ENCODE measurements around the gene ALAS2.
"Not testable (repeated sequence)": the region's sequence is repeated elsewhere in the genome, so short reads cannot be mapped to it uniquely, and the experiment has no call there.

ALAS2 gene, protein sequence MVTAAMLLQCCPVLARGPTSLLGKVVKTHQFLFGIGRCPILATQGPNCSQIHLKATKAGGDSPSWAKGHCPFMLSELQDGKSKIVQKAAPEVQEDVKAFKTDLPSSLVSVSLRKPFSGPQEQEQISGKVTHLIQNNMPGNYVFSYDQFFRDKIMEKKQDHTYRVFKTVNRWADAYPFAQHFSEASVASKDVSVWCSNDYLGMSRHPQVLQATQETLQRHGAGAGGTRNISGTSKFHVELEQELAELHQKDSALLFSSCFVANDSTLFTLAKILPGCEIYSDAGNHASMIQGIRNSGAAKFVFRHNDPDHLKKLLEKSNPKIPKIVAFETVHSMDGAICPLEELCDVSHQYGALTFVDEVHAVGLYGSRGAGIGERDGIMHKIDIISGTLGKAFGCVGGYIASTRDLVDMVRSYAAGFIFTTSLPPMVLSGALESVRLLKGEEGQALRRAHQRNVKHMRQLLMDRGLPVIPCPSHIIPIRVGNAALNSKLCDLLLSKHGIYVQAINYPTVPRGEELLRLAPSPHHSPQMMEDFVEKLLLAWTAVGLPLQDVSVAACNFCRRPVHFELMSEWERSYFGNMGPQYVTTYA

DNA sequence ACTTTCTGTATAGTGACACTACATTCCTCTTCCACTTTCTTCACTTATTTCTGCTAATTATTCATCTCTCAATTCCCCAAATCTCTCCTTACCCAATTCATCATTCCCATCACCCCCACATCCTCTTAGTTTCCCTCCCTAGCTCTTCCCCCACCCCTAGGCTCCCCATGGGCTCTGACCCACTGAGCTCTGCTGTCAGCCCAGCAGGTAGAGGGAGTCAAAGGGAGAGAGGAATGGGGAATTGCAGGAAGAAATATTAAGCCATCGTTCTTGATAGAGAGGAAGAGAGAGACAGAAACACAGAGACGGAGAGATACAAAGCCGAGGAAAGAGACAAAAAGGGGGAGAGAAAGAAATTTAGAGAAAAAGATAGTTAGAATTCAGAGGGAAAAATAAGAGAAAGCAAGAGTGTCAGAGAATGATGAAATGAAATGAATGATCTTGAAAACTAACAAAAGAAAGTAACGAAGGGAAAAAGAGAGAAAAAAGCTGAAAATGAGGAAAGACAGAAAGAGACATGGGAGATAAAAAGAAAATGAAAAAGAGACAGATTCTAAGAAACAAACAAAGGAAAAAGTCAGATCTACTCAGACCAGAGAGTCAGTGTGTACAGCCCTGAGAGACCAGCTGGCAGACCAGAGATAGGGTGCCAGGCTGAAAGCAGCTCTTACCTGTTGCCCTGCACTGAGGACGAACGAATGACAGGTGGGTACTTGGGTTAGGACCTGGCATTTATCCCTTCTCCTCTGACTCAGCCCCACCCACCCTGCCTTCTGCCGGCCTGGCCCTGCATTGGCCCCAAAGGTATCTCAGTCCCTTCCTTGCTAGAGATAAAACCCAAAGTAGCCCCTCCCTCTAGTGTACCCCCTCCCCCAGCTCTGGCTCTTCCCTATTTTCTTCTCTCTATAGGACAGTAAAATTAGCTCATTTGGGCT is at the start of gene ALAS2:
Gene ALAS2, minus strand, starts transcription at position 707 of the 935 bp plus-strand sequence. CDS start 4,977 bp downstream, outside the sequence.
- DNase-seq (ENCODE audit: low spot score) = no peak

DNA sequence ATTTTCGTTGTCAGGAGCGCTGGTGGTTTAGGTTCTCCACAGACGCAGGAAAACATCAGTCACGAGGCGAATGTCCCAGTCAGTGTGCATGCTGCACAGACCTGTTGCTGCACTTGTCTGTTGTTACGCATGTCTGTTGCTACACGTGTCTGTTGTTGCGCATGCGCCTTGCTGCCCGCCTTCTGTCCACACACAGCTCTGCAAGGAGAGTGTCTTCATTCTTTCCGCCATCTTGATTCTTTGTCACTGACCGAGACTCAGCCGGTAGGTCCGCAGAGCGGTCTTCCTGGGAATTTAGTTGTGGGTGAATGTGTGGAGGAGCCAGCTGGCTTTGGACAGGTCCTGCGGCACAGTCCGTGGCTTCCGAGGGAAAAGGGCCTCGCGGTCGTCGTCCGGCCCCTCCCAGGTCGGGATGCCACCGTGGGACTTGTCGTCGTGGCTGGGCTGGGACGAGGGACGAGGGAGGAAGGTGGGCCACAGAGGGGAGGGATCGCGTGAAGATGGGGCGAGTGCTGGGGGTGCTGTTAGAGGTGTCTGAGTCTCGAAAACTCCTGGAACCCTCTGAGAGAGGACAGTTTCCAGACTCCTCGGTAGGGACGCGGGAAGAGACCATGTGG is 44.2 kb upstream of the ALAS2 start, which contains the start of gene PAGE2B:
Gene PAGE2B, plus strand, starts transcription at position 180 of the 617 bp plus-strand sequence. CDS start 1,012 bp downstream, outside the sequence.
- no peak for DNase-seq (ENCODE audit: low spot score)

DNA sequence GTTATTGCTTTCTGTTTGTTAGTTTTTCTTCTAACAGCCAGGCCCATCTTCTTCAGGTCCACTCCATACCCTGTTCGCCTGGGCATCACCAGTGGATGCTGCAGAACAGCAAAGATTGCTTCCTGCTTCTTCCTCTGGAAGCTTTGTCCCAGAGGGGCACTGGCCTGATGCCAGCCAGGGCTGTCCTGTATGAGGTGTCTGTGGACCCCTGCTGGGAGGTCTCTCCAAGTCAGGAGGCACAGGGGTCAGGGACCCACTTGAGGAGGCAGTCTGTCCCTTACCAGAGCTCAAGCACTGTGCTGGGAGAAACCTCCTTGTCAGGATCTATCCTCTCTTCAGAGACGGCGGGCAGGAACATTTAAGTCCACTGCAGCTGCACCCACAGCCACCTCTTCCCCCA is 41.5 kb upstream of the ALAS2 start:
- no peak for DNase-seq (ENCODE audit: low spot score)

DNA sequence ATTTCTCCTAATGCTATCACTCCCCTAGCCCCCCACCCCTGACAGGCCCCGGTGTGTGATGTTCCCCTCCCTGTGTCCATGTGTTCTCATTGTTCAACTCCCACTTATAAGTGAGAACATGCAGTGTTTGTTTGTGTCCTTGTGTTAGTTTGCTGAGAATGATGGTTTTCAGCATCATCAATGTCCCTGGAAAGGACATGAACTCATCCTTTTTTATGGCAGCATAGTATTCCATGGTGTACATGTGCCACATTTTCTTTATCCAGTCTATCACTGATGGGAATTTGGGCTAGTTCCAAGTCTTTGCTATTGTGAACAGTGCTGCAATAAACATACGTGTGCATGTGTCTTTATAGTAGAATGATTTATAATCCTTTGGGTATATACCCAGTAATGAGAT is 36.4 kb upstream of the ALAS2 start:
- not testable (repeated sequence) for DNase-seq (ENCODE audit: low spot score)

DNA sequence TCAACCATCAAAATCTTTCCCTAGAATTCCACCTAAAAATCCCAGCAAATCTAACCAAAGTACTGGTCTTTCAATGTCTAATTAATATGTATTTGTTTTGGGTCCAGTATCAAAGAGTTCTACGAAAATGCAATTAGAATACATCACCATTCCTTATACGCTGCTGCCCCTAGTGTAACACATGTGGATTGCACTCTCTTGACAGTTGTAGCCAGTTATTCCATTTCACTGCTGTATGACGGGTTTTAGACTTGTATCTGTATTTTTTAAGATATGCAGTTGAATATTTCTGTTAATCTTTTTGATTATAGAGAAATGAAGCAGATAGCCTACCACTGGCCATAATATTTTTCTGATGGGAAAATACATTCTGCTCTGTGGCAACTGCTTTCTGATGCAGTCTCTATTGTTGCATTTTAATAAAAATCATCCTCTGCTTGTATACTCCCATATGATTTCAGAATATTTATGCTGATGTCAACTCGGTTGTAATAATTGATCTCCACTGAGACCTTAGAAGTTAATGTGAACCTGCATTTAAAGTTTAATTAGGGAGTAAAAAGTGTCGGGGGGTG is 27.0 kb upstream of the ALAS2 start:
- peak; percentile 30 for DNase-seq (ENCODE audit: low spot score)

DNA sequence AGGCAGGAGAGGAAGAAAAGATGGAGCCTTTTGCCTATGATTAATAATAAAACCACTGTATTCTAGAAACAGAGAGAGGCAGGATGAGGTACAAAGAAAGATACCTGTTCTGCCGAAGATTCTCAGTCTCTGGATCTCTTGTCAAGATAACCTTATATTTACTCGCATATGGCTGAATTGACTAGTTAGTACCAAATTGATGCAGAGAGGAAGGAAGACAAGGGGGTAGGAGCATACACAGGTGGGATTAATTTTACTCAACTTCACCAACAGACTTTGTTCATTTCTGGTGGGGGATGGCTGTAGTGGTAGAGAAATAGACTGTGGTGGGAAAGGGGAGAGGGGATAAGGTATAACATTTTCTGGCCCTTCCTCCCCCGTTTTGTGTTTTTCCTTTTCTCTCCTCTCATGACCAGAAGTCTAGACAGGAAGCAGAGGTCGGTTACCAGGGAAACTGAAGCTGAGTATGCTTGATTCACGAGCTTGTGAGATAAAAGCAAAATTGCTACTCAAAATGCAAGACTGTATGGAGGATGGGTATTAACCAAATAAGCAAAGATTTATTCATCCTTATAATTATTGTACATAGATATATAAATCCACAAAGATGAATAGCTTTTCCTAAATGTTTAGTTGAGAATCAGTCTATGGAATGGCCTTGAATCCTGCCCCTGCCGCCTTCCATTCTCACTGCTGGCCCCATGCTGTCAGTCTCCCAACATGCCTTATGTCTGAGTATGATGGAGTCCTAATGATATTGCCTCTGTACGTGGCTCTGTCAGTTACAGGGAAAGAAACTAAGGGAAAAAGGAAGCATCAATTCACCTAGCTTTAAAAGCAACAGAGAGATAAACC is 26.3 kb upstream of the ALAS2 start:
- no peak for DNase-seq (ENCODE audit: low spot score)

DNA sequence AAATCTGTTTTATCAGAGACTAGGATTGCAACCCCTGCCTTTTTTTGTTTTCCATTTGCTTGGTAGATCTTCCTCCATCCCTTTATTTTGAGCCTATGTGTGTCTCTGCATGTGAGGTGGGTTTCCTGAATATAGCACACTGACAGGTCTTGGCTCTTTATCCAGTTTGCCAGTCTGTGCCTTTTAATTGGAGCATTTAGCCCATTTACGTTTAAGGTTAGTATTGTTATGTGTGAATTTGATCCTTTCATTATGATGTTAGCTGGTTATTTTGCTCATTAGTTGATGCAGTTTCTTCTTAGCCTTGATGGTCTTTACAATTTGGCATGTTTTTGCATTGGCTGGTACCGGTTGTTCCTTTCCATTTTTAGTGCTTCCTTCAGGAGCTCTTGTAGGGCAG is 19.8 kb upstream of the ALAS2 start:
- not testable (repeated sequence) for DNase-seq (ENCODE audit: low spot score)

DNA sequence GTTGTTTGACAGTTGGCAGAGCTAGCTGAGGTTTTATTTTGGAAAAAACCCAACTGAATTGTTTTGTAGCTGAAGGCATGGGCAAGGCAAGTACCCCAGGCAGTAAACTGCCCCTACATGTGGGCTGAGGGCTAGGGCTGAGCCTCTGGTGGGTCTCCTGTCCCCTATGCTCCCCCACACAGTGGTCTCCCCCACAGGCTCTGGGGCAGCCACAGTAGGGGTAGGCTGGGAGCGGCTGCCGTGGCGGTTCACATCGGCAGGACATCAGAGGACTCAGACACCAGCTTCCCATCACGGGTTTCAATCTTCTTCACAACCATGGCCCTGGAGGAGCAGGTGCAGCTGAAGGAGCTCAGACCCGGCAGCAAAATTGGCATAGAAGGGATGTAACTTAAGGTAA is 10.7 kb upstream of the ALAS2 start:
- no peak for DNase-seq (ENCODE audit: low spot score)

DNA sequence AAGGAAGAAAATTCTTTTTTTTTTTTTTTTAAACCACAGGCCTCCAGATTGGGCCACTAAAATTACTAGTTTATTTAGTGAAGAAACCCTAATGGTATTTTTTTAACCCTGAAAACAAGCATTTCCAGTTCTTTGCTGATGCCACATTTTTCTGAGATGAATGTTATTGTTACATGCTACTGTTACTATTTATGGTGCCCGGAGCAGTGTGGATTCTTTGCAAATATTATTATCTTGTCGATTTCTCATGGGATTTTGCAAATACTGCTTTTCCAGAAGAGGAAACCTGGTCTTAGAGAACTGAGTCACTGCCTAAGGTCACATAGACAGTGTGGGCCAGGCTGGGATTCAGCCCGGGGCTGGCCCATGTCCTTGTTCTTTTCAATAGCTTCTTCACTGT is 8.7 kb upstream of the ALAS2 start:
- no peak for DNase-seq (ENCODE audit: low spot score)

DNA sequence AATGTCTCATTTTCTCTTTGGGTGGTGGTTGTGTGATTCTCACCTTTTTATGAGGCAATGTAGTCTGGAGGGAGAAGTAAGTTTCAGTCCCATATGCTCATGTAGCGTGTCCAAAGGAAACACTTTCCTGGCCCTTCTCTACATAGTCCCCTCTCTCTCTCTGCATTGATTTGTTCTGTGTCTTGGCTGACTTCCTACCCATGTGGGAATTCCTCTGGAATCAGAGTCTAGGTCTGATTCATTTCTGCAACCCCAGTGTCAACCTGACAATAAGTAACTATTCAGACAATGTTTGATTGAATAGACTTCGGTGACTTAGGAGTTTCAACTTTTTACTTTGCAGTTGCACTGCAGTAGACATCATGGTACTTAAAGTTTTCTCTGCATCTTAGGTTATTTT is 2.7 kb upstream of the ALAS2 start:
- DNase-seq (ENCODE audit: low spot score) = no peak

DNA sequence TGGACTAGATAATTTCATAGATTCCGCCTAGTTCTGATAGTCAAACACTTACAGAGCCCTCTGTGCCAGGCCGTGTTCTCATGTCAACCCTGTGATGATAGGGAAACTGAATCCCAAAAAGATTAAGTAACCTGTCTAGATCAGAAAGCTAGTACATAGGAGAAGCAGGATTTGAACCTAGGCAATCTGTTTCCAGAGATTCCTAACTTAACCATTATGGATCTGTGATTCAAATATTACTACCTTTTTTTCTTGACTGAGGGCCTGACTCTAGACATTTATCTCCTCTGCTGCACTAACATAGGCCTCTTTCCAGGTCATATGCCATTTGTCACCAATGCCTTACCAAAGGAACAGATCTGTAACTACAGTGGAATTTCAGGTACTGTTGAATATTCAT is 1.5 kb downstream of the ALAS2 start:
- no peak for DNase-seq (ENCODE audit: low spot score)

DNA sequence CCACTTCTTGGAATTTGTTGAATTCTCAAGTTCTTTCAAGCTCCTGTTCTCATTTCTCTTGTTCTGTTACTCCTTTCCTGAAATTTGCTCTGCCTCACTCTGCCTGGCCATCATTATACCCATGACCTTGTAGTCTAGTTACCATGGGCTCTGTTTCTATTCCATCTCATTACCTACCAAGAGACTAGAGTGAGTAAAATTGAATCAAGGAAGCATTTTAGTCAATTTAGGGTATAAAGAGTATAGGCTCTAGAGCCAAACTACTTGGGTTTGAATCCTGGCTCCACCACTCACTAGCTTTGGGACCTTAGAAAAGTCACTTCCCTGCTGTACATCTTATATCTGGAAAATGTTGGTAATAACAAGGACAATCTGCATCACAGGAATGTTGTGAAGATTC is 2.2 kb downstream of the ALAS2 start:
- DNase-seq (ENCODE audit: low spot score) = no peak

DNA sequence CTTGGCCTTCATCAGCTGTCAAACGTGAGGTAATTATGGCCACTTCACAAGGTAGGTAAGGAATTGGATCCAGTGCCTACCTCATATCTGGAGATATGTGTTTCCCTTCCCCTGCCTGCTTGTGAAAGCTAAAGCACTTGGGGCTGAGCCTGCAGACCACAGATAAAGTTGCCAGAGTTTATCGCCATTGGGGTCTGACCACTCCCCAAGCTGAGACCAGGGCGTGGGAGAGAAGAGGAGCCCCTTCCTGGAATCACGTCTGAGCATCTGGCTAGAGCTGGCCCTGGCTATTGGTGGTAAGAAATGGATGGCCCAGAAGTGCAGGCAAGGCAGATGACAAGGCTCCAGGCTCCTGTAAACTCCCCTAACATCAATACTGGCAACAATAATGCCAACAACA is 2.7 kb downstream of the ALAS2 start:
- no peak for DNase-seq (ENCODE audit: low spot score)

DNA sequence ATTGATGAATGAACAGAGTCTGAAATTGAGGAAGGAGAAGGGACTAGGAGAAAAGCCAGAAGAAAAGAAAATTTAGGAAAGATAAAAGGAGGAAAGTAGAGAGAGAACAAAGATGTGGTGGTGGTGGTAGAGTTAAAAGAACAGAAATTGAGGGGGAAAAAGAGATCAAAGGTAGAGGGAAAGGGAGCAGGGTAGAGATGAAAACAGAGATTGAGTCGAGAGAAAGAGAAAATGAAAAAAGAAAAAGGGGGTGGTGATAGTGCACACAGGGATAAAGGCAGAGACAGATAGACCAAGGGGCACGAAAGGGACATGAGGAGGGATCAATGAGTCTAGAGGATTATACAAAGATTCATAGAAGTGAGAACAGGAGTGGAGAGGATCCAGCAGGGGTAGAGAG is 3.9 kb downstream of the ALAS2 start:
- DNase-seq (ENCODE audit: low spot score) = no peak

DNA sequence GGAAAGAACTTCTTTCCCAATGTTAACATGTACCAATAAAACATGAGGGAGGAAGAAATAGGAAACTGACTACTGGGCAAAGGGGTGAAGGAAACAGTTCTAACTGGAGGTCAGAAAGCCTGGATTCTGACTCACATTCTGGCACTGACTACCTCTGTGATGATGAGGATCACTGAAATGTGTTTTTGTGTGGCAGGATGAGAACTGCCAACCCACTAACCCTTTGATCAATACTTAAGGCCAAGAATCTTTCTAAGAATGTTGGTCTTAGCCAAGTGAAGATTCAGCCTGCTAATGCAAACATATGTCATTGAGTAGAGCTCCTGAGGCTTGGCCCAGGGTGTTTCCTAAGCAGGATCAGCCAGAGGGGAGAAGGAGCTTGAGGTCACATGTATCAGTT is 4.6 kb downstream of the ALAS2 start:
- DNase-seq (ENCODE audit: low spot score) = no peak

DNA sequence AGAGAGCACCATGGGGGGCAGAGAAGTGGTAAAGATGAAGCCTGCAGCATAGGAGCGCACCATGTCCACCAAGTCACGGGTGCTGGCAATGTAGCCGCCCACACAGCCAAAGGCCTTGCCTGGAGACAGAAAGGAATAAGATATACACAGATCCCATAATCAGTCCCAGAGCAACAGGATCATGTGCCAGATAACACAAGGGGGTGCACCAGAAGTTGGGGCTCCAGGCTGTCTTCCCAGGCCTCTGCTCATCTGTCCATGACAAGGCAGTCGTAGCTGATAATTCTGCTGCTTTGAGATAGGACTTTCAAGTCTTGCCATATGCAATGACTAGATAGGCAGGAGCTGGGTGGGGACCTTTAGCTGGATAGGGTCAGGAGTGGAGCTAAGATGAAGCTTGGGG is 15.9 kb downstream of the ALAS2 start:
- DNase-seq (ENCODE audit: low spot score) = no peak

DNA sequence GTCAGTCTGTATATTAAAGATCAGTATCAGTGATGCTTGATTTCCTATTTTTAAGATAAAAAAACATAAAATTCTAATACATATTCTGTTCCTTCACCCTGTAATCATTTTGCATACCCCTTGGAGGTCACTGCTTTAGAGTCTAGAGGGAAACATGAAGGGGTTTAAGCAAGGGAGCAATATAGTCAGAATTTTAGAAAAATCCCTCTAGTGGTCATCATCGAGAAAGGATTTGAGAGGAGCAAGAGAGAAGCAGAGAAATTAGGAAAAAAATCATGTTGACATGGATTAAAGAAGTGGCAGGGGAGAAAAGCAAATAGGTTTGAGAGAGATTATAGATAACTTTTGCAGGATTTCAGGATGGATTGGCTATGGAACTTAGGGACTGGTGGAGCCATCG is 19.5 kb downstream of the ALAS2 start:
- no peak for DNase-seq (ENCODE audit: low spot score)

DNA sequence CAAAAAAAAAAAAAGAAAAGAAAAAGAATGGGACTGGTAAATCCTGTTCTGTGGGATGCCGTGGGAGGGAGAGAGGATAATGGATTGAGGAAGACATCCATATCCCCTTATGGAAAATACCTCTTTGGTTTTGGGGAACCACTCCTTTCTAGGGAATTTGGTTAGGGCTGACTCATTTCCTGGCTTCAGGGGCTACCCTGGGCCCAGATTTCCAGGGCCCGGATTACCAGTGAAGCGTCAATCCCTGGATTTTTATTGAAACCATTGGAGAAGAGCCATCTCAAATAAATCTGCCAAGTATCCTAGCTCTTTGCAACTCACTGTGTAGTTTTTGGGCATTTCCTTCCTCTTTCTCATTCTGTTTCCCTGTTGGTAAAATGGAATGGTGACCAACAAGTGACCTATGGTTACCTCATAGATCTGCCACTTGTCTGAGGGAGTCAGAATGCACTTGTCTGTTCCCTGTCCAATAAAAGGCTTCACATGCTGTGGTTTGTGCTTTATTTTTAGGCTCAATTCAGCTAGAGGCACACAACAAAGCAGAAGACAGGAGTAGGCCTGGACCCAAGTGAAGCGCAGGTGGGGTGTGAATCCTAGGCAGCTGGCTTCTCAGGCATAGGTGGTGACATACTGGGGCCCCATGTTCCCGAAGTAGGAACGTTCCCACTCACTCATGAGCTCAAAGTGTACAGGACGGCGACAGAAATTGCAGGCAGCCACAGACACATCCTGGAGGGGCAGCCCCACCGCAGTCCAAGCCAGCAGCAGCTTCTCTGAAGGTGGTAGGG is 22.0 kb downstream of the ALAS2 start:
- DNase-seq (ENCODE audit: low spot score) = no peak

DNA sequence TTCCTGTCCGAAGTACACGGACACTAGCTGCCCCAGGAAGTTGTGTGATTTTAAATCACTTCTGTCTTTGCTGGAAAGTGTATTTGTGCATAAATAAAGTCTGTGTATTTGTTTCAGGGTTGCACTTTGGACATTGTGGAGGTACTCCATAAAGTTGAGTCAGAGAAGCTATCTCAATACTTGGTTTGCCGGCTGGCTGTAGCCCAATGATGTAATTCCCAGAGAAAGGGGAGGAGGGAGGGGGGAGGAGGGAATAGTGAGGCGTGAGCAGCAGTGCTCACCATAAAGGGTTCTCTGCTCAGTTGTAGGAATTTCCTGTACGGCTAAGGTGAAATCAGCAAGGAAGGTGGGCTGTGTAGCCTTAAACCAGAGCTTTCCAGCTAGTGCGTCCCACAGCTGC is 23.1 kb downstream of the ALAS2 start:
- DNase-seq (ENCODE audit: low spot score) = no peak

Measured in D341Med (cell line).